NCI-H2196 (cell line): Measurements from ENCODE around the gene PMM2.
"Not testable (repeated sequence)": the region's sequence is repeated elsewhere in the genome, so short reads cannot be mapped to it uniquely, and the experiment has no call there.

Experiments
- DNase-seq: peaks from one replicate; lab custom pipeline; 2025; ENCODE audit not compliant: unreplicated experiment; lab: John Stamatoyannopoulos, UW

Gene PMM2

GRCh38 chr16:8781797-8782196, 15.8 kb upstream of the PMM2 start:
- DNase-seq: no peak

- DNase-seq: no peak
Observed at GRCh38 chr16:8782673-8783072, 15.0 kb upstream of the PMM2 start.

- no peak for DNase-seq
Observed at GRCh38 chr16:8785408-8785807, 12.2 kb upstream of the PMM2 start.

- not testable (repeated sequence) for DNase-seq
Observed at GRCh38 chr16:8786316-8786715, 11.3 kb upstream of the PMM2 start.

- DNase-seq: no peak
Observed at GRCh38 chr16:8788578-8789172, 9.0 kb upstream of the PMM2 start.

- no peak for DNase-seq
Observed at GRCh38 chr16:8795091-8795490, 2.5 kb upstream of the PMM2 start.

- no peak for DNase-seq
Observed at GRCh38 chr16:8795818-8796217, 1.8 kb upstream of the PMM2 start.

GRCh38 chr16:8796469-8797363, 923 bp upstream of the PMM2 start:
- DNase-seq: no peak

- DNase-seq: no peak
Observed at GRCh38 chr16:8798174-8798527, 512 bp downstream of the PMM2 start.

- DNase-seq: no peak
Observed at GRCh38 chr16:8798535-8799157, 1.0 kb downstream of the PMM2 start.

- no peak for DNase-seq
Observed at GRCh38 chr16:8801701-8802100, 4.1 kb downstream of the PMM2 start.

GRCh38 chr16:8803733-8804132, 6.1 kb downstream of the PMM2 start:
- not testable (repeated sequence) for DNase-seq

GRCh38 chr16:8804313-8804712, 6.7 kb downstream of the PMM2 start:
- no peak for DNase-seq

- no peak for DNase-seq
Observed at GRCh38 chr16:8806272-8806983, 8.8 kb downstream of the PMM2 start.

- no peak for DNase-seq
Observed at GRCh38 chr16:8807189-8807588, 9.6 kb downstream of the PMM2 start.

- DNase-seq: no peak
Observed at GRCh38 chr16:8808009-8808408, 10.4 kb downstream of the PMM2 start.

- no peak for DNase-seq
Observed at GRCh38 chr16:8808613-8809353, 11.1 kb downstream of the PMM2 start.

- DNase-seq: no peak
Observed at GRCh38 chr16:8812162-8812843, 14.7 kb downstream of the PMM2 start.

GRCh38 chr16:8814095-8814806, 16.6 kb downstream of the PMM2 start:
- no peak for DNase-seq
